Left lung (tissue), 10 donors: ENCODE measurements around the gene LGI4. TPM values are rescaled to one million over a fixed set of nuclear protein-coding genes. Genes with fewer than 3 reads are reported as not detected.
"Not testable (repeated sequence)": the region's sequence is repeated elsewhere in the genome, so short reads cannot be mapped to it uniquely, and the experiment has no call there.

Experiments used
- ATAC-seq: fragments of 200-7000 bp; cut with Tn5 transposase; one replicate; pipeline ENCODE4 v1.9.1; 2020; ENCODE audit warnings: moderate library complexity
- DNase-seq, 4 donors: peaks; one replicate each; pipeline ENCODE4 v3.0.0-alpha.2; 2013 to 2020
- H3K27ac ChIP-seq, 2 donors: fragments of 200-600 bp; sonication (generic) in 1 of 2; one replicate each; pipeline versions ENCODE4 v1.5.0 to v1.8.0; 2020 to 2021
- H3K27me3 ChIP-seq, 2 donors: fragments of 200-600 bp; sonication (generic) in 1 of 2; one replicate each; pipeline versions ENCODE4 v1.5.0 to v1.8.0; 2020 to 2021
- H3K36me3 ChIP-seq, 2 donors: fragments of 200-600 bp; sonication (generic) in 1 of 2; one replicate each; pipeline versions ENCODE4 v1.5.0 to v1.8.0; 2020 to 2021
- H3K4me1 ChIP-seq, 2 donors: fragments of 200-600 bp; one replicate each; pipeline ENCODE4 v1.8.0; 2021
- H3K4me3 ChIP-seq, 2 donors: fragments of 200-600 bp; sonication (generic) in 1 of 2; one replicate each; pipeline versions ENCODE4 v1.5.0 to v1.8.0; 2020 to 2021; ENCODE audit warnings: mild to moderate bottlenecking in 1 of 2
- H3K9me3 ChIP-seq, 2 donors: fragments of 200-600 bp; sonication (generic) in 1 of 2; one replicate each; pipeline versions ENCODE4 v1.5.0 to v1.8.0; 2020 to 2021
- intact Hi-C, 2 donors: fragments of 100-400 bp; cut with DNase I; formaldehyde crosslinking; loops; one replicate each; pipeline versions ENCODE4 v1.11.2 to v1.14.2; 2022
- polyA plus RNA-seq, 6 donors: library from polyadenylated mRNA; unstranded; fragments of 120-200 nt; gene quantifications; one replicate each; pipeline ENCODE4 v1.2.1, GENCODE V29; 2013; ENCODE audit not compliant: insufficient read length in 6 of 6
- total RNA-seq, 2 donors: library from RNA; stranded (reverse); fragmentation: NEBNext Ultra II Directional; extraction: Animal tissue kit (Norgen Biotek cat#: 25700); gene quantifications; one replicate each; pipeline ENCODE4 v1.2.1, GENCODE V29; 2021
- TF ChIP-seq, protein P1 (sequence below), 2 donors: fragments of 200-600 bp; sonication (generic) in 1 of 2; IDR thresholded peaks; one replicate each; pipeline versions ENCODE4 v1.5.0 to v1.8.0; 2021; ENCODE audit warnings: antibody characterized with exemption in 2 of 2
- donor health status: DM: no; HTN: yes; CAD: no.
- donor health status: DM: no; HTN: no; CAD: no.

The LGI4 gene
- total and polyA plus RNA-seq, 8 donors, result 1.8 to 3.4 (median 2.7) TPM

DNA sequence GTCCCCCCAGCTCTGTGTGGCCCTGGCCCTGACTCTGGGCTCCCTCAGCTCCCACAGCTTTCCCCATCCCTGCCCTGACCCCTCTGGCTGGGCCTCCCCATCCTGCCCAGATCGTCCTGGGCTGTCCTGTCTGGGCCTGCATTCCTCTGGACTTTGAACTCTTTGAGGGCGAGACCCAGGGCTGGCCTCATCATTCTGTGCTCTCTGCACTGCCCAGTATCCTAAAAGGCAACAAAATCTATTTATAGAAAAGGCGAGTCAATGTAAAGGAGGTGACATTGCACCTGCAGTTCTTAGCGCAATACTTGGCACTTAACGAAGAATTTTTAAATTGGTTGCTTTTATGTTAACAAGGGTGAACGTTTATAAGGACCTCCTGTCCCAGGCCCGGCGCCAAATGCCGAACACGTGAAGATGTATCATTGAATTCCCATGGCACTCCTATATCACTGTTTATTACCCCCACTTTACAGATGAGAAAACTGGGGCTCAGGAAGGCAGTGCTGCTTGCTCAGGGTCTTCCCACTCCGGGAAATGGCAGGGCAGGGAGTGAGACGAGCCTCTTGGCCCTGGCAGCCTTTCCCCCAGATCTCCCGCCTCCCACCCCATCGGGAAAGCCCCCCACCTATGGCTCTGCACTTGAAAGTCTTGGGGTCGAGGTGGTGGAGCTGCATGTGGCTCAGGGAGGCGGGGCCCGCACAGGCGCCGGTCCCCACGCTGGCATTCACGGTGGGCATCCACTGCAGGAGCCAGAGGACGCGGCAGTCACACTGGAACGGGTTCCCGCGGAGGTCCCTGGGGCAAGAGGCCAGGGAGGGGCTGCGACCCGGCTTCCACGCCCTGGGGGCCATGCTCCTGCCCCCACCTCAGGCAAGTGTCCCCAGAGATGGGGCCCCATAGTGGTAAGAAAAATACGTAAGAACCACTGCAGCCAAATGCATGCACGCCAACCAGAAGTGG, 3.8 kb downstream of the LGI4 start:
- Histone ChIP-seq H3K27ac (no peak overlapping the region), H3K27me3 (no peaks in the 10 kb centered on the region)

DNA sequence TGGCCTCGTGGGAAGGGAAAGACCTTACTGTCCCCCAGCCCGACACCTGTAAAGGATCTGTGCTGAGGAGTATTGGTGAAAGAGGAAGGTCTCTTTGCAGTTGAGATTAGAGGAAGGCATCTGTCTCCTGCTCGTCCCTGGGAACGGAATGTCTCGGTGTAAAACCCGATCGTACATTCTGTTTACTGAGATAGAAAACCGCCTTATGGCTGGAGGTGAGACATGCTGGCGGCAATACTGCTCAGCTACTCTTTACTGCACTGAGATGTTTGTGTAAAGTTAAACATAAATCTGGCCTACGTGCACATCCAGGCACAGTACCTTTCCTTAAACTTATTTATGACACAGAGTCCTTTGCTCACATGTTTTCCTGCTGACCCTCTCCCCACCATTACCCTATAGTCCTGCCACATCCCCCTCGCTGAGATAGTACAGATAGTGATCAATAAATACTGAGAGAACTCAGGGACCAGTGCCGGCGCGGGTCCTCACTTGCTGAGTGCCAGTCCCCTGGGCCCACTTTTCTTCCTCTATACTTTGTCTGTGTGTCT, 5.1 kb downstream of the LGI4 start:
- H3K4me3 ChIP-seq, H3K27ac ChIP-seq, ATAC-seq, H3K36me3 ChIP-seq, H3K27me3 ChIP-seq, H3K9me3 ChIP-seq, H3K4me1 ChIP-seq, DNase-seq: not testable (repeated sequence)
- intact Hi-C loops, result loop anchor here in 1 of 2 donors (10.0 kb wide), 1 partner anchor 65 kb away; no protein-coding TSS in a partner anchor

More for the DNA sequence above, 3.8 kb downstream of the LGI4 start:
- H3K4me3 ChIP-seq, result no peak overlapping the region
- TF ChIP-seq, protein P1, sequence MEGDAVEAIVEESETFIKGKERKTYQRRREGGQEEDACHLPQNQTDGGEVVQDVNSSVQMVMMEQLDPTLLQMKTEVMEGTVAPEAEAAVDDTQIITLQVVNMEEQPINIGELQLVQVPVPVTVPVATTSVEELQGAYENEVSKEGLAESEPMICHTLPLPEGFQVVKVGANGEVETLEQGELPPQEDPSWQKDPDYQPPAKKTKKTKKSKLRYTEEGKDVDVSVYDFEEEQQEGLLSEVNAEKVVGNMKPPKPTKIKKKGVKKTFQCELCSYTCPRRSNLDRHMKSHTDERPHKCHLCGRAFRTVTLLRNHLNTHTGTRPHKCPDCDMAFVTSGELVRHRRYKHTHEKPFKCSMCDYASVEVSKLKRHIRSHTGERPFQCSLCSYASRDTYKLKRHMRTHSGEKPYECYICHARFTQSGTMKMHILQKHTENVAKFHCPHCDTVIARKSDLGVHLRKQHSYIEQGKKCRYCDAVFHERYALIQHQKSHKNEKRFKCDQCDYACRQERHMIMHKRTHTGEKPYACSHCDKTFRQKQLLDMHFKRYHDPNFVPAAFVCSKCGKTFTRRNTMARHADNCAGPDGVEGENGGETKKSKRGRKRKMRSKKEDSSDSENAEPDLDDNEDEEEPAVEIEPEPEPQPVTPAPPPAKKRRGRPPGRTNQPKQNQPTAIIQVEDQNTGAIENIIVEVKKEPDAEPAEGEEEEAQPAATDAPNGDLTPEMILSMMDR (IDR thresholded peaks at IDR 0.05), result no peak
- H3K4me1 ChIP-seq, result no peaks in the 10 kb centered on the region
- ATAC-seq (peak; percentile 15), DNase-seq (no peak)
- no peaks in the 10 kb centered on the region for H3K9me3 ChIP-seq
- H3K36me3 ChIP-seq, result no peaks in the 10 kb centered on the region
- intact Hi-C loops, result loop anchor here in 1 of 2 donors (10.0 kb wide), 1 partner anchor 66 kb away; no protein-coding TSS in a partner anchor

DNA sequence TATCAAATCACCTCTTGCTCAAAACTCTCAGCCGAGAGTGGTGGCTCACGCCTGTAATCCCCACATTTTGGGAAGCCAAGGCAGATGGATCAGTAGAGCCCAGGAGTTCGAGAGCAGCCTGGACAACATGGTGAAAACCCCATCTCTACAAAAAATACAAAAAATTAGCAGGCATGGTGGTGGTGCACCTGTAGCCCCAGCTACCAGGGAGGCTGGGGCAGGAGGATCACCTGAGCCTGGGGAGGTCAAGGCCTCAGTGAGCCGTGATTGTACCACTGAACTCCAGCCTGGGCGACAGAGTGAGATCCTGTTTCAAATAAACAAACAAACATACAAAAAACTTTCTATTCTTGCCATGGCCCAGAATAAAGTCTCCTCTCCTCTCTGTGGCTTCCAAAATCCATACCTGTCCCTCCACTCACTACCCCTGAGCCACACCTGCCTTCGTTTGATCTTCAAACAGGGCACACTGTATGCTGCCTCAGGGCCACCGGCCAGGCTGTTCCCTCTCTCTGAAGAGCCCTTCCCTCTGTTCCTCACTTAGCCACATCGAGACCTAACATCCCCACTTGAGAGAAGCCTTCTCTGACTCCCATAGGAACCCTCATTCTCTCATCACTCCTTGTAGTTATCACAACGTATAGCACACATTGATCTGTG, 6.3 kb downstream of the LGI4 start:
- TF ChIP-seq, protein P1 (IDR thresholded peaks at IDR 0.05), result no peak
- ATAC-seq (no peak), DNase-seq (no peak)
- Histone ChIP-seq H3K36me3 (no peaks in the 10 kb centered on the region), H3K27me3 (no peaks in the 10 kb centered on the region), H3K27ac (no peak overlapping the region), H3K9me3 (no peaks in the 10 kb centered on the region), H3K4me1 (peaks cover 12 to 15% of the 10 kb centered on the region in 2 donors), H3K4me3 (no peak overlapping the region)
- intact Hi-C loops, result no loop called here

DNA sequence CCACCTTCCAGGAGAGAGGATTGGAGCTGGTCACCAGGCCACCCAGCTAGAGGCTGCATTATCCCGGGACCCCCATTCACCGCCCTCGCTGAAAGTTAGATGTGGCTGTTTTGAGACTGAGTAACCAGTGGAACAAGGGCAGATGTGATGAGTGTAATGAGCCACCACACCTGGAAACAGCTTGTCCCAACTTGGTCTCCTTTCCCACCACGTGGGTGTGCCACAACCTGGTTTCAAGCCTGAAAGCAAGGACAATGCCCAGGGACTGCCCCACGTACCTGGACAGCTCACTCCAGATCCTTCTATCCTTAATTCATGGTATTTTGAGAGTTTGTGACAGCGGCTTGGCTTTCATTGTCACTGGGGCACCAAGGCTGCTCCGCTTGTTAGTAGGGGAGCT, 7.0 kb downstream of the LGI4 start:
- H3K27ac ChIP-seq, result no peak overlapping the region
- H3K36me3 ChIP-seq, result no peaks in the 10 kb centered on the region
- H3K27me3 ChIP-seq, result no peaks in the 10 kb centered on the region
- peaks cover 15 to 18% of the 10 kb centered on the region in 2 donors for H3K4me1 ChIP-seq
- ATAC-seq (no peak), DNase-seq (no peak)
- no peaks in the 10 kb centered on the region for H3K9me3 ChIP-seq
- TF ChIP-seq, protein P1 (IDR thresholded peaks at IDR 0.05), result no peak
- no peak overlapping the region for H3K4me3 ChIP-seq
- intact Hi-C loops, result no loop called here

DNA sequence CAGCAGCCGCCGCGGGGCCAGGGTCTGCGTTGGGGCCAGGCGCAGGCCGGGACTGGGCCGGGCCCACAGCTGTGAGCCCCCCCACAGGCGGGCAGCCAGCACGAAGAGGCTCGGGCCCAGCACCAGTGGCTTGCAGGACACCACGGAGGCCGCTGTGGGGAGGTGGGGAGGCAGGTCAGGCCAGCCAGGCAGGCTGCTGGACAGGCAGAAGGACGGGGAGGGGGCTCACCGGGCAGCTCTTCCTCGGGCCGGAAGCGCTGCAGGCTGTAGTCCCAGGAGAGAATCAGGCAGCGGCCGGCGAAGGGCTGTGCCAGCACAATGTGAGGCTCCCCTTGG, 8.3 kb downstream of the LGI4 start:
- intact Hi-C loops, result no loop called here
- H3K27ac ChIP-seq, result no peak overlapping the region

More for the DNA sequence above, 8.3 kb downstream of the LGI4 start:
- Histone ChIP-seq H3K27me3 (no peaks in the 10 kb centered on the region), H3K4me3 (no peak overlapping the region), H3K36me3 (no peaks in the 10 kb centered on the region), H3K4me1 (peaks cover 15 to 18% of the 10 kb centered on the region in 2 donors), H3K9me3 (no peaks in the 10 kb centered on the region)
- TF ChIP-seq, protein P1 (IDR thresholded peaks at IDR 0.05), result no peak
- no peak for DNase-seq
- ATAC-seq, result no peak
